CD4-positive, alpha-beta T cell treated with Interleukin-17A for 4 hours (primary cell): ENCODE results near the gene RYR2.

Experiments
- DNase-seq: peaks from one replicate; pipeline ENCODE4 v3.0.0-alpha.2; 2020; ENCODE audit warnings: mixed read lengths

Gene RYR2

GRCh38 chr1:237041795-237042525 lies at the start of gene RYR2:
RYR2 (plus strand) TSS chr1:237042184; CDS start chr1:237042522, 338 bp downstream.
- DNase-seq = no peak

- DNase-seq = no peak
These were observed 49.5 kb upstream of the RYR2 start for GRCh38 chr1:236992449-236992848.

- DNase-seq = no peak
These were observed 47.5 kb upstream of the RYR2 start for GRCh38 chr1:236994450-236994849.

- no peak for DNase-seq
These were observed 44.6 kb upstream of the RYR2 start for GRCh38 chr1:236997361-236997760.

GRCh38 chr1:236997882-236998281 lies 44.1 kb upstream of the RYR2 start:
- DNase-seq = no peak

GRCh38 chr1:236998546-236998945 lies 43.4 kb upstream of the RYR2 start:
- DNase-seq = no peak

- no peak for DNase-seq
These were observed 41.8 kb upstream of the RYR2 start for GRCh38 chr1:237000191-237000590.

GRCh38 chr1:237003516-237003915 lies 38.5 kb upstream of the RYR2 start:
- DNase-seq = no peak

GRCh38 chr1:237004116-237004515 lies 37.9 kb upstream of the RYR2 start, which contains the start of gene MT1HL1:
MT1HL1 (minus strand) TSS chr1:237004441; CDS start chr1:237004372, 69 bp downstream.
- no peak for DNase-seq

GRCh38 chr1:237005674-237006073 lies 36.3 kb upstream of the RYR2 start:
- DNase-seq = no peak

- DNase-seq = no peak
These were observed 34.7 kb upstream of the RYR2 start for GRCh38 chr1:237007147-237007881.

GRCh38 chr1:237009611-237010010 lies 32.4 kb upstream of the RYR2 start:
- no peak for DNase-seq

GRCh38 chr1:237011432-237011831 lies 30.6 kb upstream of the RYR2 start:
- no peak for DNase-seq

- DNase-seq = no peak
These were observed 29.6 kb upstream of the RYR2 start for GRCh38 chr1:237012361-237012760.

GRCh38 chr1:237012788-237013383 lies 29.1 kb upstream of the RYR2 start:
- DNase-seq = no peak

- DNase-seq = no peak
These were observed 28.4 kb upstream of the RYR2 start for GRCh38 chr1:237013608-237014007.

- no peak for DNase-seq
These were observed 25.4 kb upstream of the RYR2 start for GRCh38 chr1:237016626-237017025.

GRCh38 chr1:237018896-237019295 lies 23.1 kb upstream of the RYR2 start:
- DNase-seq = no peak

GRCh38 chr1:237025358-237026074 lies 16.5 kb upstream of the RYR2 start:
- no peak for DNase-seq

GRCh38 chr1:237029240-237029639 lies 12.7 kb upstream of the RYR2 start:
- no peak for DNase-seq

GRCh38 chr1:237029850-237030535 lies 12.0 kb upstream of the RYR2 start:
- DNase-seq = no peak

- DNase-seq = no peak
These were observed 10.5 kb upstream of the RYR2 start for GRCh38 chr1:237031480-237031879.

- DNase-seq = no peak
These were observed 10.0 kb upstream of the RYR2 start for GRCh38 chr1:237032029-237032428.
